ENCODE results near the gene LCN1. TPM values are rescaled to one million over a fixed set of nuclear protein-coding genes. Genes with fewer than 3 reads are reported as not detected.
"Not testable (repeated sequence)": the region's sequence is repeated elsewhere in the genome, so short reads cannot be mapped to it uniquely, and the experiment has no call there.

LCN1 gene
- total RNA-seq, 5 donors from 2014 or later (not counting 1 experiment from before 2014, with no cell fraction given): not detected

- H3K4me3 Mint-ChIP-seq: no peak overlapping the region
- ChIA-PET CTCF (no interaction called here), POLR2A (no interaction called here)
- Histone ChIP-seq H3K27me3 (replicated peaks in 1 of 2; ENCODE audit: control insufficient read depth in 2 of 2, extremely low read depth in 1 of 2, insufficient read depth in 2 of 2, low read length in 1 of 2) (peaks cover 0 to 19% of the 10 kb centered on the region in 2 experiments), H3K4me3 (ENCODE audit: control insufficient read depth in 1 of 2, extremely low read depth in 1 of 2, low read length in 1 of 2) (no peak overlapping the region), H3K36me3 (ENCODE audit: control insufficient read depth in 2 of 2, extremely low read depth in 1 of 2, insufficient read depth in 1 of 2, low read length in 1 of 2) (no peaks in the 10 kb centered on the region), H3K4me1 (ENCODE audit: control insufficient read depth in 1 of 2, extremely low read depth in 1 of 2, insufficient read depth in 2 of 2, low read length in 2 of 2) (no peaks in the 10 kb centered on the region), H3K9me3 (no peaks in the 10 kb centered on the region), H3K27ac (ENCODE audit: low read length) (no peak overlapping the region)
- no peaks in the 10 kb centered on the region for H3K36me3 Mint-ChIP-seq
- 86% methylated on average over 3 of the region's 18 CpGs for WGBS (ENCODE audit: insufficient coverage)
- no peak overlapping the region for H3K27ac Mint-ChIP-seq
- ATAC-seq (replicated peaks in 1 of 4) (no peak), DNase-seq (no peak)
- H3K4me1 Mint-ChIP-seq: no peaks in the 10 kb centered on the region
- no peaks in the 10 kb centered on the region for H3K9me3 Mint-ChIP-seq
- H3K27me3 Mint-ChIP-seq: peaks cover 9 to 20% of the 10 kb centered on the region in 2 donors
Measured at GRCh38 chr9:135544981-135545635, 23.9 kb downstream of the LCN1 start.

GRCh38 chr9:135545646-135546176 lies 24.5 kb downstream of the LCN1 start, which contains the start of gene OBP2A:
TSS of gene OBP2A (plus strand) at chr9:135546126. CDS start at chr9:135546181, 55 bp downstream.
- H3K36me3 Mint-ChIP-seq; CTCF ChIA-PET; H3K4me3 Mint-ChIP-seq; ATAC-seq (replicated peaks in 1 of 4); POLR2A ChIA-PET; H3K27ac Mint-ChIP-seq; H3K4me1 Mint-ChIP-seq; H3K27ac ChIP-seq (ENCODE audit: low read length); H3K9me3 Mint-ChIP-seq; H3K36me3 ChIP-seq (ENCODE audit: control insufficient read depth in 2 of 2, extremely low read depth in 1 of 2, insufficient read depth in 1 of 2, low read length in 1 of 2); H3K4me3 ChIP-seq (ENCODE audit: control insufficient read depth in 1 of 2, extremely low read depth in 1 of 2, low read length in 1 of 2); DNase-seq; H3K9me3 ChIP-seq; H3K4me1 ChIP-seq (ENCODE audit: control insufficient read depth in 1 of 2, extremely low read depth in 1 of 2, insufficient read depth in 2 of 2, low read length in 2 of 2): not testable (repeated sequence)
- peaks cover 0 to 24% of the 10 kb centered on the region in 2 experiments for H3K27me3 ChIP-seq (replicated peaks in 1 of 2; ENCODE audit: control insufficient read depth in 2 of 2, extremely low read depth in 1 of 2, insufficient read depth in 2 of 2, low read length in 1 of 2)
- WGBS (ENCODE audit: insufficient coverage): 70% methylated on average over 5 of the region's 19 CpGs
- peaks cover 6 to 20% of the 10 kb centered on the region in 2 donors for H3K27me3 Mint-ChIP-seq

- H3K4me3 ChIP-seq (ENCODE audit: control insufficient read depth in 1 of 2, extremely low read depth in 1 of 2, low read length in 1 of 2); H3K9me3 ChIP-seq; H3K4me3 Mint-ChIP-seq; DNase-seq; H3K36me3 Mint-ChIP-seq; H3K9me3 Mint-ChIP-seq; H3K36me3 ChIP-seq (ENCODE audit: control insufficient read depth in 2 of 2, extremely low read depth in 1 of 2, insufficient read depth in 1 of 2, low read length in 1 of 2); H3K27ac Mint-ChIP-seq; POLR2A ChIA-PET; H3K4me1 Mint-ChIP-seq; H3K27ac ChIP-seq (ENCODE audit: low read length); H3K4me1 ChIP-seq (ENCODE audit: control insufficient read depth in 1 of 2, extremely low read depth in 1 of 2, insufficient read depth in 2 of 2, low read length in 2 of 2); CTCF ChIA-PET; ATAC-seq (replicated peaks in 1 of 4): not testable (repeated sequence)
- H3K27me3 ChIP-seq (replicated peaks in 1 of 2; ENCODE audit: control insufficient read depth in 2 of 2, extremely low read depth in 1 of 2, insufficient read depth in 2 of 2, low read length in 1 of 2): peaks cover 0 to 33% of the 10 kb centered on the region in 2 experiments
- peaks cover 6 to 22% of the 10 kb centered on the region in 2 donors for H3K27me3 Mint-ChIP-seq
- 70% methylated on average over 11 of the region's 21 CpGs for WGBS (ENCODE audit: insufficient coverage)
Measured at GRCh38 chr9:135546792-135547617, 25.8 kb downstream of the LCN1 start.

DNA sequence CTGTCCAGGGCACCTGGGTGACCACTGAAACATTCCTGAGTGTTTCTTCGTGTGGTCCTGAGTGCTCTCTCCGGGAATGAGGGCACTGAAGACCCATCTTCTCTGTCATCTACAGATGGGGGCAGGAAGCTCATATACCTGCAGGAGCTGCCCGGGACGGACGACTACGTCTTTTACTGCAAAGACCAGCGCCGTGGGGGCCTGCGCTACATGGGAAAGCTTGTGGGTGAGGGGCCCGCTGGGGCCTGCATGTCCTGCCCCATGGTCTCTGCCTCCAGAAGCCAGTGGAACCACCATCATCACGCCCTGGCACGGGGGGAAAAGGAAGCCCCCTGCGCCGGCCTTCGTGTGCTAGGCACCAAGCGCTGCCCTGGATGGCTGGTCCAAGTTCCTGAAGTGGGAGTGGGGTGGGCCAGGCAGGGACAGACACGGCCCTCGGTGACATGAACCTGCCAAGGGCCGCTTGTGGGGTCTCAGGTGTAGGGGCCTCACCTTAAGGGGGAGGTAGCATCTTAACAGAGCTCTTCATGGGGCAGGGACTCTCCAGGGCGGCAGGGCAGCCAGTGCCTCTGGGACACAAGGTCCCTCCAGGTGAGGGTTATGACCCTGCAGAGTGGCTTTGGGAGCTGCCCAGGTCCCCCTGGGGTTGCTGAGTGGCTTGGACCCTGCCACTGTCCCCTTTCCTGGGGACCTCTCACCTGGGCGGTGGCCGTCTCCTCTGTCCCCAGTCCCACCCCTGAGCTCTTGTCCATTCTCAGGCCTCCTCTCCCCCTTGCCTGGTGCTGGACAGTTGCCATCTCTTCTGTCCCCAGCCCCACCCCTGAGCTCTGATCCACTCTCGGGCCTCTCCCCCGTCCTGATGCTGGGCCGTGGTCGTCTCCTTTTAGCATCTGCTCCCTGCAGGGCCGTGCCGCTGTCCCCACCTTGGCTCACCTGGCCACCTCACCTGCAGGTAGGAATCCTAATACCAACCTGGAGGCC lies 26.8 kb downstream of the LCN1 start:
- Mint-ChIP-seq H3K36me3 (no peaks in the 10 kb centered on the region), H3K4me1 (no peaks in the 10 kb centered on the region), H3K27ac (no peak overlapping the region), H3K27me3 (peaks cover 3 to 19% of the 10 kb centered on the region in 2 donors), H3K4me3 (no peak overlapping the region), H3K9me3 (no peaks in the 10 kb centered on the region)
- Histone ChIP-seq H3K36me3 (ENCODE audit: control insufficient read depth in 2 of 2, extremely low read depth in 1 of 2, insufficient read depth in 1 of 2, low read length in 1 of 2) (no peaks in the 10 kb centered on the region), H3K27me3 (replicated peaks in 1 of 2; ENCODE audit: control insufficient read depth in 2 of 2, extremely low read depth in 1 of 2, insufficient read depth in 2 of 2, low read length in 1 of 2) (peaks cover 0 to 33% of the 10 kb centered on the region in 2 experiments), H3K9me3 (no peaks in the 10 kb centered on the region), H3K27ac (ENCODE audit: low read length) (no peak overlapping the region), H3K4me1 (ENCODE audit: control insufficient read depth in 1 of 2, extremely low read depth in 1 of 2, insufficient read depth in 2 of 2, low read length in 2 of 2) (no peaks in the 10 kb centered on the region), H3K4me3 (ENCODE audit: control insufficient read depth in 1 of 2, extremely low read depth in 1 of 2, low read length in 1 of 2) (no peak overlapping the region)
- CTCF ChIA-PET: no interaction called here
- POLR2A ChIA-PET: no interaction called here
- DNase-seq: no peak
- WGBS (ENCODE audit: insufficient coverage): 81% methylated on average over 23 of the region's 28 CpGs
- no peak for ATAC-seq (replicated peaks in 1 of 4)

DNA sequence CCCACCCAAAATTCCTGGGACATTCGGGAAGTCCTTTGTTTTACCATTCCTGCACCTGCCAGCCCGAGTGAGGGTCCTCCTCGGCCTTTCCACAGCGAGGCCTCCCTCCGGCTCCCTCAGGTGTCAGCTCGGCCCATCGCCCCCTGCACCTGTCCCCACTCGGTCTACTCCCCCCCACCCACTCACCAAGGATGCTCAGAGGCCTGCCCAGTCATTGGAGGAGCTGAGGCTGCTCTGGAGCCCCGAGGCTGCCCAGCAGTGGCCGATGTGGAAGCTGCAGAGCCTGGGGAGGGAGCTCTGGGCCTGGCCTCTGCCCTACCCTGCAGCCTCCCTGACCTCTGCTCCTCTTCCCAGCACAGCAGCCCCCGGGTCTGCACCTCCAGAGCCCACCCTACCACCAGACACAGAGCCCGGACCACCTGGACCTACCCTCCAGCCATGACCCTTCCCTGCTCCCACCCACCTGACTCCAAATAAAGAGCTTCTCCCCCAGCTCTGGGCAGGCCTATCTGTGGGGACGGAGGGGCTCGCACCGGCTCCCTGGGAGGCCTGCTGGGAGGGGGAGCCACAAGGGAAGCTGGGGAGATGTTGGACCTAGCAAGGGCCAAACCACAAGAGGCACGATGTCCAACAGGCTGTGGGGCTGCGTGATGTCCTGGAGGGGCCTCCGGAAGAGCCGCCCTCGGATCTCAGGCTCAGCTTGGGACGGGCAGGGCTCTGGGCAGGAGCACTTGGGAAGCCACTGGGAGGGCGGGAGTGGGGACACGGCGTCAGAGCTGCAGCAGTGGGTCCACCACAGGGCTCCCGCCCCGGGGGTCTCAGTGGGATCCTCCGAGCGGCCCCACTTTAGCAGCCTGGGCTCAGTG lies 28.5 kb downstream of the LCN1 start:
- H3K27ac Mint-ChIP-seq; POLR2A ChIA-PET; CTCF ChIA-PET; H3K27ac ChIP-seq (ENCODE audit: low read length); H3K4me3 Mint-ChIP-seq; H3K27me3 Mint-ChIP-seq; H3K36me3 ChIP-seq (ENCODE audit: control insufficient read depth in 2 of 2, extremely low read depth in 1 of 2, insufficient read depth in 1 of 2, low read length in 1 of 2); H3K4me1 Mint-ChIP-seq; H3K4me1 ChIP-seq (ENCODE audit: control insufficient read depth in 1 of 2, extremely low read depth in 1 of 2, insufficient read depth in 2 of 2, low read length in 2 of 2); H3K9me3 ChIP-seq; H3K4me3 ChIP-seq (ENCODE audit: control insufficient read depth in 1 of 2, extremely low read depth in 1 of 2, low read length in 1 of 2); H3K9me3 Mint-ChIP-seq; DNase-seq; H3K36me3 Mint-ChIP-seq: not testable (repeated sequence)
- 74% methylated on average over 19 of the region's 28 CpGs for WGBS (ENCODE audit: insufficient coverage)
- H3K27me3 ChIP-seq (replicated peaks in 1 of 2; ENCODE audit: control insufficient read depth in 2 of 2, extremely low read depth in 1 of 2, insufficient read depth in 2 of 2, low read length in 1 of 2): peaks cover 0 to 29% of the 10 kb centered on the region in 2 experiments
- peak in 1 of 4 experiments; percentile 11 for ATAC-seq (replicated peaks in 1 of 4)
